ENCODE data around the gene PTGER1. TPM values are rescaled to one million over a fixed set of nuclear protein-coding genes. Genes with fewer than 3 reads are reported as not detected.

Gene PTGER1
- total and polyA plus RNA-seq, 2 of the 13 experiments (the other 11 are each of a cell fraction or from before 2014, with no cell fraction given), result 0.13 TPM; not detected in 1

GRCh38 chr19:14517840-14518505 is 42.8 kb upstream of the PTGER1 start, which contains the start of gene DNAJB1 (continued):
- no peak for TF ChIP-seq DDIT3 (CRISPR knock-in tag; IDR thresholded peaks at IDR 0.05)
- TF ChIP-seq ATF6 (CRISPR knock-in tag; conservative IDR thresholded peaks at IDR 0.05), result no peak
- peak; percentile 53; the same call in 1 of the 2 replicates for TF ChIP-seq ZNF354B (CRISPR knock-in tag; IDR thresholded peaks at IDR 0.05)
- peak; percentile 14; the same call in 1 of the 2 replicates for TF ChIP-seq RELA (CRISPR knock-in tag; IDR thresholded peaks at IDR 0.05)
- TF ChIP-seq FOSL1 (CRISPR knock-in tag; IDR thresholded peaks at IDR 0.05; ENCODE audit: borderline replicate concordance), result no peak
- TF ChIP-seq HOXD1 (CRISPR knock-in tag; IDR thresholded peaks at IDR 0.05), result peak; percentile 17; the same call in 1 of the 2 replicates
- no peak for TF ChIP-seq ZNF850 (CRISPR knock-in tag; conservative IDR thresholded peaks at IDR 0.05)
- TF ChIP-seq IKZF1 (IDR thresholded peaks at IDR 0.05), result no peak
- TF ChIP-seq ATF4 (CRISPR knock-in tag; IDR thresholded peaks at IDR 0.05), result no peak
- no peak for TF ChIP-seq ZNF883 (CRISPR knock-in tag; IDR thresholded peaks at IDR 0.05; ENCODE audit: not compliant biosample characterization)
- TF ChIP-seq U2AF2 (IDR thresholded peaks at IDR 0.05; ENCODE audit: low read depth, low read length), result no peak
- no peak for TF ChIP-seq CREM (IDR thresholded peaks at IDR 0.05)
- no peak for TF ChIP-seq CREM (CRISPR knock-in tag; IDR thresholded peaks at IDR 0.05)
- no peak for TF ChIP-seq GTF3A (CRISPR knock-in tag; conservative IDR thresholded peaks at IDR 0.05)
- TF ChIP-seq ZNF772 (CRISPR knock-in tag; IDR thresholded peaks at IDR 0.05), result peak; percentile 67; the same call in 1 of the 2 replicates
- no peak for TF ChIP-seq SMC3 (IDR thresholded peaks at IDR 0.05; ENCODE audit: low read length)
- no peak for TF ChIP-seq ZUFSP (CRISPR knock-in tag; IDR thresholded peaks at IDR 0.05; ENCODE audit: borderline replicate concordance)
- TF ChIP-seq ZNF263 (CRISPR knock-in tag; IDR thresholded peaks at IDR 0.05), result no peak
- peak; percentile 64 for TF ChIP-seq KMT2B (CRISPR knock-in tag; IDR thresholded peaks at IDR 0.05)
- no peak for TF ChIP-seq U2AF1 (optimal IDR thresholded peaks at IDR 0.05; ENCODE audit: low read depth, low read length)
- TF ChIP-seq CC2D1A (CRISPR knock-in tag; IDR thresholded peaks at IDR 0.05), result no peak
- no peak for TF ChIP-seq MAX (IDR thresholded peaks at IDR 0.05)
- TF ChIP-seq ZNF256 (CRISPR knock-in tag; conservative IDR thresholded peaks at IDR 0.05), result 0 out of 2 replicates have a peak, but pooled peaks have one; percentile 20
- peak; percentile 68 for TF ChIP-seq ATF7-NPFF (CRISPR knock-in tag; IDR thresholded peaks at IDR 0.05; ENCODE audit: low read depth)
- peak; percentile 3; the same call in 1 of the 2 replicates for TF ChIP-seq CBFB (CRISPR knock-in tag; IDR thresholded peaks at IDR 0.05)
